Prostate gland (tissue), 2 donors: ENCODE results near the gene DVL1. TPM values are rescaled to one million over a fixed set of nuclear protein-coding genes. Genes with fewer than 3 reads are reported as not detected.

Experiments
- DNase-seq: peaks from one replicate; pipeline ENCODE4 v3.0.0-alpha.2; 2019; ENCODE audit warnings: low spot score
- H3K27ac ChIP-seq, 2 donors: fragments of 200-600 bp; sonication (generic); 2 replicates each; pipeline ENCODE4 v1.5.1; 2017 to 2019
- H3K27me3 ChIP-seq: fragments of 200-600 bp; sonication (generic); replicated peaks from 2 replicates; pipeline ENCODE4 v1.5.1; 2019; ENCODE audit not compliant: insufficient read depth
- H3K36me3 ChIP-seq, 2 donors: fragments of 200-600 bp; sonication (generic); 1 replicate in 1 of 2; 2 replicates in 1 of 2; pipeline versions ENCODE4 v1.5.1 to v1.8.1; 2017 to 2019
- H3K4me1 ChIP-seq: fragments of 200-600 bp; sonication (generic); replicated peaks from 2 replicates; pipeline ENCODE4 v1.5.1; 2019
- H3K4me3 ChIP-seq, 2 donors: fragments of 200-600 bp; sonication (generic); 2 replicates each; pipeline ENCODE4 v1.5.1; 2017 to 2019
- H3K9me3 ChIP-seq: fragments of 200-600 bp; sonication (generic); 2 replicates; pipeline ENCODE4 v1.5.1; 2017
- POLR2A ChIP-seq: fragments of 450-650 bp; IDR thresholded peaks from one replicate; pipeline ENCODE4 v1.6.1; 2016; ENCODE audit warnings: antibody characterized with exemption, mild to moderate bottlenecking
- POLR2AphosphoS5 ChIP-seq: sonication (generic); formaldehyde crosslinking; IDR thresholded peaks from one replicate; pipeline ENCODE4 v1.6.1; 2017; ENCODE audit warnings: antibody characterized with exemption
- WGBS: methylation state at CpG from one replicate; pipeline ENCODE4 v1.1.5; 2018; 5-methylcytosine and 5-hydroxymethylcytosine counted together
- intact Hi-C: fragments of 100-400 bp; cut with DNase I; formaldehyde crosslinking; loops from one replicate; pipeline ENCODE4 v1.14.2; 2022
- total RNA-seq, 2 donors: library from RNA; depleted of rRNA; stranded (reverse); fragments of >200 nt; gene quantifications; one replicate each; pipeline ENCODE4 v1.1.0, GENCODE V29; 2016
- TF ChIP-seq, protein P1 (sequence below), 4 experiments: fragments of 200-600 bp in 2 of 4; fragments of 450-650 bp in 2 of 4; sonication (generic) in 2 of 4; IDR thresholded peaks; 1 replicate in 3 of 4; 2 replicates in 1 of 4; pipeline ENCODE4 v1.5.1; 2016 to 2019; ENCODE audit warnings: antibody characterized with exemption in 4 of 4, mild to moderate bottlenecking in 2 of 4, moderate library complexity in 2 of 4

DVL1 gene
- total RNA-seq, 2 donors from 2014 or later, result 70.5 to 165 TPM

DNA sequence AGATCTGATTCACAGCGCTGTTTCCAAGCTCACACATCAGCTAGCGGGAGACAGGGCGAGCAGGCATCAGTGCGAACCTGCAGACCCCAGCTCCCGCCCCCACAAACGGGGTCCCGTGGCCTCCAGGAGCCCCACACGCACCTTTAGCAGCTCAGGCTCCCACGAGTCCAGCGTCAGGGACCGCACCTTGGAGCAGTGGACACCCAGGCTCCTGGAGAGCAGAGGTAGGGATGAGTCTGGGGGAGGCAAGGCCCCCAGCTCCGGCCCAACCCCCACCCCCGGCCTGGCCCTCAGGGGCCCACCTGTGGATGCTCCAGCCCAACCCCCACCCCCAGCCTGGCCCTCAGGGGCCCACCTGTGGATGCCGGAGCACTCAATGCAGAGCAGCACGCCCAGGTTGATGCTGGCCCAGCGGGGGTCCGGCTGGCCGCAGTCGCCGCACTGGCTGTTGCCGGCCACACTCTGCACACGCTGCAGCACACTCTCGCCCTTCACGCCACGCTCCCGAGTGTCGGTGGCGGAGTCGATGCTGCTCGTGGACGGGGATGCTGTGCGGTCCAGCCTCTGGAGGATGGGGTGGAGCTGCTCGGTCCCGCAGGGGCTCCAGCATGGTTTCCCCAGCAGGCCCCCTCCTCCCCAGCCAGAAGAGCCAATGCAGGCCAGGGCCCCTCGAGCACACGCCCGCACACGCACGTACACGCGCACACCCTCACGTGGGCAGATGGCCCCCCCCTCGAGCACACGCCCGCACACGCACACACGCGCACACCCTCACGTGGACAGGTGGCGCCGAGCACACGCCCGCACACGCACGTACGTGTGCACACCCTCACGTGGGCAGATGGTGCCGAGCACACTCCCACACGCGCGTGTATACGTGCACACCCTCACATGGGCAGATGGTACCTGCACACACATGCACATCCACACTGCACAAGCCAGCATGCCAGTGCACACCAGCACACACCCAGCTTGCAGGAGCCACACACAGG is 52.9 kb downstream of the DVL1 start:
- intact Hi-C loops, result no loop called here
- WGBS, result 89% methylated on average over 59 of the region's 62 CpGs
- Histone ChIP-seq H3K27me3 (no peaks in the 10 kb centered on the region), H3K4me1 (no peaks in the 10 kb centered on the region), H3K36me3 (no peaks in the 10 kb centered on the region), H3K27ac (no peak overlapping the region), H3K9me3 (no peaks in the 10 kb centered on the region), H3K4me3 (no peak overlapping the region)
- no peak for DNase-seq
- no peak for TF ChIP-seq POLR2AphosphoS5
- TF ChIP-seq, protein P1, sequence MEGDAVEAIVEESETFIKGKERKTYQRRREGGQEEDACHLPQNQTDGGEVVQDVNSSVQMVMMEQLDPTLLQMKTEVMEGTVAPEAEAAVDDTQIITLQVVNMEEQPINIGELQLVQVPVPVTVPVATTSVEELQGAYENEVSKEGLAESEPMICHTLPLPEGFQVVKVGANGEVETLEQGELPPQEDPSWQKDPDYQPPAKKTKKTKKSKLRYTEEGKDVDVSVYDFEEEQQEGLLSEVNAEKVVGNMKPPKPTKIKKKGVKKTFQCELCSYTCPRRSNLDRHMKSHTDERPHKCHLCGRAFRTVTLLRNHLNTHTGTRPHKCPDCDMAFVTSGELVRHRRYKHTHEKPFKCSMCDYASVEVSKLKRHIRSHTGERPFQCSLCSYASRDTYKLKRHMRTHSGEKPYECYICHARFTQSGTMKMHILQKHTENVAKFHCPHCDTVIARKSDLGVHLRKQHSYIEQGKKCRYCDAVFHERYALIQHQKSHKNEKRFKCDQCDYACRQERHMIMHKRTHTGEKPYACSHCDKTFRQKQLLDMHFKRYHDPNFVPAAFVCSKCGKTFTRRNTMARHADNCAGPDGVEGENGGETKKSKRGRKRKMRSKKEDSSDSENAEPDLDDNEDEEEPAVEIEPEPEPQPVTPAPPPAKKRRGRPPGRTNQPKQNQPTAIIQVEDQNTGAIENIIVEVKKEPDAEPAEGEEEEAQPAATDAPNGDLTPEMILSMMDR (IDR thresholded peaks at IDR 0.05), result no peak
- no peak for TF ChIP-seq POLR2A

GRCh38 chr1:1295154-1295923 is 53.9 kb downstream of the DVL1 start:
- intact Hi-C loops, result no loop called here
- TF ChIP-seq POLR2AphosphoS5, result no peak
- no peak for TF ChIP-seq POLR2A
- TF ChIP-seq, protein P1 (IDR thresholded peaks at IDR 0.05), result no peak
- DNase-seq, result no peak
- H3K9me3 ChIP-seq, result no peaks in the 10 kb centered on the region
- H3K4me1 ChIP-seq, result peaks cover 4% of the 10 kb centered on the region
- no peaks in the 10 kb centered on the region for H3K27me3 ChIP-seq
- no peak overlapping the region for H3K27ac ChIP-seq
- no peak overlapping the region for H3K4me3 ChIP-seq
- H3K36me3 ChIP-seq, result no peaks in the 10 kb centered on the region
- WGBS, result 90% methylated on average over 34 of the region's 35 CpGs

DNA sequence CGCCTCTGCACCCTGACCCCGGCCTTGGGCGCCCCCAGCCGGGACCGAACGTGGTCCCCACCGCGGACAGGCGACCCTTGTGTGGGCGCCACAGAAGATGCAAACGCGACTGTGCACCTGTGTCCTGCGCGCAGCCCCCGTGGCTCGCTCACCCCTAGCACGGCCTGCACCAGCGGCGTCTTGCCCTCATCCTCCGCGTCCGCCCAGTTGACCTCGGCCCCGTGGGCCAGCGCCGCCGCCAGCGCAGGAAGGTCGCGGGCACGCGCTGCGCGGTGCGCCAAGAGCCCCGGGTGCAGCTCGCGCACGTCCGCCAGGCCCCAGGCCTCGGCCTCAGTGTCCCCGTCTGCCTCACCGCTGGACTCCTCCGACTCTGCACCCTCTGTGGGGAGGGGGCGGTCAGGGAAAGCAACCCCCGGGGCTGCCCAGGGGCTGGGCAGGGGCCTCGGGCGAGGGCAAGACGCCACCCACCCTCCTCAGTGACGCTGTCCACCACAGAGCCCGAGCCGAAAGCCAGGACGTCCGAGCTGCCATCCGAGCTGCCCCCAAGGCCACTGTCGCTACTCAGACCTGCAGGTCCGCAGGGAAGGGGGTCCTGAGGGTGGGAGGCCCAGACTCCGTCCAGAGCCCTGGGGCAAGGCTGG is 54.8 kb downstream of the DVL1 start:
- TF ChIP-seq, protein P1 (IDR thresholded peaks at IDR 0.05), result no peak
- TF ChIP-seq POLR2A, result no peak
- TF ChIP-seq POLR2AphosphoS5, result no peak
- Histone ChIP-seq H3K27me3 (no peaks in the 10 kb centered on the region), H3K4me3 (no peak overlapping the region), H3K27ac (no peak overlapping the region), H3K36me3 (no peaks in the 10 kb centered on the region), H3K9me3 (no peaks in the 10 kb centered on the region), H3K4me1 (peaks cover 4% of the 10 kb centered on the region)
- intact Hi-C loops, result no loop called here
- DNase-seq, result no peak
- 88% methylated on average over 57 of the region's 58 CpGs for WGBS

DNA sequence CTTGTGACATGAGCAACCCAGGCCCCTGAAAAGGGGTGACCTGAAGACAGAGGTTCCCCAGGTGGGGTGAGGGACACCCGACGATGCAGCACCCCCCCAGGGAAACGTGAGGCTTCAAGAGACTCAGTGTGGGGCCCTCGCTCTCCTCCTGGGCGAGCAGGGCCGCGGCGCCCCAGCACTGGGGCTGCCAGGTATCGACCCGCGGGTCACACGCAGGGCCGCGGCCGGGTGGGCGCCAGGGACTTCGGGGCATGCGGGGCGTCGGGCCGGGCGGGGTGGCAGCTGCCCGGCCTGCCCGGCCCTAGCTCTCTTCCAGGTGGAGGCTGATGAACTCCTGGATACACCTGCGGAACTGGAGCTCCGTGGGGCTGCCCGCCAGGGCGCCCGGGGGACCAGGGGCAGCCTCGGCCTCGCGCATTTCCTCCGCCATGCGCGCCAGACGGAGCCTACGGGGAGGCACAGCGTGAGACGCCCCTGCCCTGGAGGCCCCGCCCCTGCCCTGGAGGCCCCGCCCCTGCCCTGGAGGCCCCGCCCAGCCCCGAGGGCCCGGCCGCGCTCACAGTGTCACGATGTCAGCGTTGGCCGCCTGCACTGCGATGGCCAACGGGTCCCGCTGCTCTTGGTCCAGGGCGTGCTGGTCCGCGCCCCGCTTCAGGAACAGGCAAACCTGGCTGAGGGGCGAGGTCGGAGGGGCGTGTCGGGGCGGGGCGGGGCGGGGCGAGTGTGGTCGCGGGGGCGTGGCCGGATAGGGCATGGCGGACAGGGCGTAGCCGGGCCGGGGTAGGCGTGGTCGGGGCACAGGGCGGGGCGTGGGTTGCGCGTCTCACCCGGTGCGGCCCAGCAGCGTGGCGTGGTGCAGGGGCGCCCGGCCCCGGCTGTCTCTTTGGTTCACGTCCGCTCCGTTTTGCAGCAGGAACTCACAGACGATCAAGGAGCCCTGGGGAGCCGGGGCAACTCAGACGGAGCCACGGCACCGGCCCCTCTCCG is 55.7 kb downstream of the DVL1 start:
- no peak for DNase-seq
- H3K36me3 ChIP-seq, result no peaks in the 10 kb centered on the region
- H3K4me3 ChIP-seq, result no peak overlapping the region
- peaks cover 4% of the 10 kb centered on the region for H3K4me1 ChIP-seq
- no peaks in the 10 kb centered on the region for H3K9me3 ChIP-seq
- no peaks in the 10 kb centered on the region for H3K27me3 ChIP-seq
- 79% methylated on average over 73 of the region's 94 CpGs for WGBS
- TF ChIP-seq POLR2A (no peak), POLR2AphosphoS5 (no peak)
- no peak overlapping the region for H3K27ac ChIP-seq
- intact Hi-C loops, result no loop called here
